A673 (cell line): ENCODE data around the gene ATP1A2.

ENCODE experiments used
- EZH2 ChIP-seq: fragments of 200-600 bp; sonication (generic); IDR thresholded peaks from 2 replicates; pipeline ENCODE4 v1.6.1; 2017; ENCODE audit warnings: borderline replicate concordance, low read depth, mild to moderate bottlenecking, mixed read lengths, antibody characterized with exemption, low read length; ENCODE audit not compliant: poor library complexity, severe bottlenecking
- TF ChIP-seq, protein P1 (sequence below): fragments of 300-800, 200-600 bp; sonication (generic); conservative IDR thresholded peaks from 2 replicates; pipeline ENCODE4 v1.5.1; 2017; ENCODE audit warnings: low read depth, mild to moderate bottlenecking, antibody characterized with exemption, low read length, moderate library complexity, mixed read lengths

DNA sequence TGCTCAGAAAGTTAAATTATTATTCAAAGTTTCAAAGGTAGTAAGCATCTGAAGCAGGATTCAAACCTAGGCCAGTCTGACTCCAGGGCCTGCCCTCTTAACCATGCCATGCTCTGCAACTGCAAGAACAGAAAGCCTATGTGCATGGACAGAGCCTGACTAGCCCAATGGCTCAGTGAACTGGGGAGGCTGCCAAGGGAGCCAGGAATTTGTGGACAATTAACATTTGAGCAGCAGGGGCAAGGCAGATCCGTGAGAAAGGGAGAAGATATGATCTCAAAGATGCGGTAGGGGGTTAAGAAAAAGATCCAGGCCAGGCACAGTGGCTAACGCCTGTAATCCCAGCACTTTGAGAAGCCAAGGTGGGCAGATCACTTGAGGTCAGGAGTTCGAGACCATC is 29.4 kb downstream of the ATP1A2 start:
- TF ChIP-seq, protein P1, sequence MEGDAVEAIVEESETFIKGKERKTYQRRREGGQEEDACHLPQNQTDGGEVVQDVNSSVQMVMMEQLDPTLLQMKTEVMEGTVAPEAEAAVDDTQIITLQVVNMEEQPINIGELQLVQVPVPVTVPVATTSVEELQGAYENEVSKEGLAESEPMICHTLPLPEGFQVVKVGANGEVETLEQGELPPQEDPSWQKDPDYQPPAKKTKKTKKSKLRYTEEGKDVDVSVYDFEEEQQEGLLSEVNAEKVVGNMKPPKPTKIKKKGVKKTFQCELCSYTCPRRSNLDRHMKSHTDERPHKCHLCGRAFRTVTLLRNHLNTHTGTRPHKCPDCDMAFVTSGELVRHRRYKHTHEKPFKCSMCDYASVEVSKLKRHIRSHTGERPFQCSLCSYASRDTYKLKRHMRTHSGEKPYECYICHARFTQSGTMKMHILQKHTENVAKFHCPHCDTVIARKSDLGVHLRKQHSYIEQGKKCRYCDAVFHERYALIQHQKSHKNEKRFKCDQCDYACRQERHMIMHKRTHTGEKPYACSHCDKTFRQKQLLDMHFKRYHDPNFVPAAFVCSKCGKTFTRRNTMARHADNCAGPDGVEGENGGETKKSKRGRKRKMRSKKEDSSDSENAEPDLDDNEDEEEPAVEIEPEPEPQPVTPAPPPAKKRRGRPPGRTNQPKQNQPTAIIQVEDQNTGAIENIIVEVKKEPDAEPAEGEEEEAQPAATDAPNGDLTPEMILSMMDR, result no peak
- no peak for TF ChIP-seq EZH2
